GM12878 (cell line): ENCODE data around the gene ZBTB38. TPM values are rescaled to one million over a fixed set of nuclear protein-coding genes. Genes with fewer than 3 reads are reported as not detected.

ENCODE experiments used
- ATAC-seq: fragments of 200-7000 bp; cut with Tn5 transposase; 3 replicates; pipeline ENCODE4 v1.9.1; 2020; ENCODE audit warnings: mild to moderate bottlenecking, moderate library complexity
- BruUV-seq: library from RNA; stranded (reverse); fragments of 400-500 nt; replicated peaks from 2 replicates; lab custom pipeline; 2021; lab: Mats Ljungman, UMichigan
- CTCF ChIA-PET: fragments of 300-600 bp; sonication (Branson Sonifier 250); formaldehyde crosslinking; extraction: SDS; loops from one replicate; lab custom pipeline; 2021; ENCODE audit warnings: inconsistent platforms; lab: Yijun Ruan, JAX
- POLR2A ChIA-PET: fragments of 350-600 bp; formaldehyde crosslinking; extraction: SDS; loops from one replicate; lab custom pipeline; 2021; ENCODE audit warnings: inconsistent platforms; lab: Charles Lee
- RAD21 ChIA-PET: fragments of 300-600 bp; sonication (Branson Sonifier 250); formaldehyde crosslinking; loops from one replicate; lab custom pipeline; 2023; ENCODE audit warnings: antibody characterized with exemption; ENCODE audit not compliant: unreplicated experiment; lab: Charles Lee
- SMC1A ChIA-PET: fragments of 300-600 bp; sonication (Branson Sonifier 250); formaldehyde crosslinking; loops from one replicate; lab custom pipeline; 2023; ENCODE audit not compliant: unreplicated experiment, uncharacterized antibody; lab: Charles Lee
- DNase-seq: peaks from one replicate; pipeline ENCODE4 v3.0.0-alpha.2; 2011; ENCODE audit warnings: low read depth, low spot score
- FAIRE-seq: peaks from 3 replicates; lab custom pipeline; 2011; peaks lifted over from hg19 to GRCh38; lab: Jason Lieb, UNC
- H2AFZ ChIP-seq: 2 replicates; pipeline ENCODE4 v1.6.0; 2011; ENCODE audit warnings: low read depth, low read length, control low read depth; ENCODE audit not compliant: control insufficient read depth
- H3K27ac ChIP-seq: 2 replicates; pipeline ENCODE4 v1.5.1; 2011; ENCODE audit warnings: control low read depth; ENCODE audit not compliant: control insufficient read depth, insufficient read depth
- H3K27me3 ChIP-seq, 2 experiments: replicated peaks in 1 of 2; 2 replicates each; pipeline versions ENCODE4 v1.6.0 to v1.6.1; 2011; ENCODE audit warnings: low read length in 1 of 2; ENCODE audit not compliant: control insufficient read depth in 2 of 2, insufficient read depth in 2 of 2
- H3K36me3 ChIP-seq, 2 experiments: 2 replicates each; pipeline ENCODE4 v1.5.1; 2011; ENCODE audit warnings: low read length in 1 of 2; ENCODE audit not compliant: control insufficient read depth in 2 of 2, insufficient read depth in 2 of 2
- H3K4me1 ChIP-seq: 2 replicates; pipeline ENCODE4 v1.6.1; 2011; ENCODE audit warnings: mild to moderate bottlenecking, low read length, moderate library complexity, mixed read lengths; ENCODE audit not compliant: control insufficient read depth, insufficient read depth
- H3K4me2 ChIP-seq: 2 replicates; pipeline ENCODE4 v1.6.0; 2011; ENCODE audit warnings: control low read depth; ENCODE audit not compliant: control insufficient read depth, insufficient read depth
- H3K4me3 ChIP-seq: fragments of 200-600 bp; sonication (generic); 2 replicates; pipeline ENCODE4 v1.5.1; 2016
- H3K79me2 ChIP-seq: 2 replicates; pipeline ENCODE4 v1.6.0; 2011; ENCODE audit warnings: low read length; ENCODE audit not compliant: control insufficient read depth, insufficient read depth
- H3K9ac ChIP-seq: 2 replicates; pipeline ENCODE4 v1.8.0; 2011; ENCODE audit warnings: low read length, control low read depth, mixed read lengths; ENCODE audit not compliant: control insufficient read depth, insufficient read depth
- H3K9me3 ChIP-seq: replicated peaks from 3 replicates; pipeline ENCODE4 v1.5.1; 2011; ENCODE audit warnings: mild to moderate bottlenecking, low read length; ENCODE audit not compliant: control insufficient read depth, insufficient read depth
- H4K20me1 ChIP-seq: 2 replicates; pipeline ENCODE4 v1.6.0; 2011; ENCODE audit not compliant: control insufficient read depth, insufficient read depth
- CEBPB ChIP-seq, 2 experiments: fragments of 150-350 bp in 1 of 2; IDR thresholded peaks; 2 replicates each; pipeline ENCODE4 v1.6.1; 2012 to 2014; ENCODE audit warnings: low read depth in 2 of 2, low read length in 2 of 2, borderline replicate concordance in 1 of 2, inconsistent platforms in 1 of 2
- CTCF ChIP-seq, 3 experiments: IDR thresholded peaks in 2 of 3; conservative IDR thresholded peaks in 1 of 3; 2 replicates each; pipeline ENCODE4 v1.5.1; 2011; ENCODE audit warnings: low read depth in 3 of 3, low read length in 3 of 3, mild to moderate bottlenecking in 3 of 3, control low read depth in 2 of 3, moderate library complexity in 2 of 3, inconsistent platforms in 1 of 3, mixed read lengths in 1 of 3; ENCODE audit not compliant: control insufficient read depth in 2 of 3, insufficient read depth in 1 of 3; ENCODE audit errors: extremely low read depth in 1 of 3
- POLR2AphosphoS5 ChIP-seq: IDR thresholded peaks from 2 replicates; pipeline ENCODE4 v1.6.1; 2011; ENCODE audit warnings: mild to moderate bottlenecking, low read length, inconsistent platforms
- RAD21 ChIP-seq: IDR thresholded peaks from 2 replicates; pipeline ENCODE4 v1.6.1; 2011; ENCODE audit warnings: mild to moderate bottlenecking, low read depth, low read length, moderate library complexity; ENCODE audit not compliant: insufficient read depth
- SIN3A ChIP-seq: IDR thresholded peaks from 2 replicates; pipeline ENCODE4 v1.6.1; 2012; ENCODE audit warnings: low read depth, low read length, improper control_type of control experiment
- WGBS: methylation state at CpG from one replicate; pipeline ENCODE4 v1.1.6; 2016; ENCODE audit warnings: low lambda C conversion rate; ENCODE audit not compliant: insufficient replicate concordance, insufficient coverage; ENCODE audit errors: missing lambda C conversion rate; 5-methylcytosine and 5-hydroxymethylcytosine counted together
- in situ Hi-C: fragments of 300-500 bp; cut with MboI; formaldehyde crosslinking; loops from 9 replicates; pipeline ENCODE4 v1.14.3; 2018; ENCODE audit warnings: mixed read lengths
- intact Hi-C: fragments of 100-400 bp; cut with micrococcal nuclease; formaldehyde crosslinking; loops from one replicate; pipeline ENCODE4 v1.14.2; 2022; ENCODE audit not compliant: unreplicated experiment
- polyA plus RNA-seq, 11 experiments: library from polyadenylated mRNA; depleted of rRNA in 4 of 11; unstranded in 6 of 11; stranded (reverse) in 5 of 11; fragments of >200 nt; fragmentation: Nextera tagmentation in 4 of 11; fragmentation: Illumina TruSeq in 1 of 11; extraction: Ambion mirVana in 4 of 11; extraction: Trizol in 1 of 11; gene quantifications; 1 replicate in 1 of 11; 2 replicates in 10 of 11; pipeline versions ENCODE4 v1.2.1 to v1.2.3, GENCODE V29; 2011 to 2016; ENCODE audit warnings: inconsistent platforms in 2 of 11, missing spikeins in 2 of 11, low read depth in 1 of 11
- total RNA-seq, 4 experiments: library from RNA; depleted of rRNA in 3 of 4; stranded (reverse); fragments of >200 nt in 3 of 4; fragmentation: Illumina TruSeq in 1 of 4; extraction: Trizol in 1 of 4; gene quantifications; 2 replicates each; pipeline versions ENCODE4 v1.2.1 to v1.2.3, GENCODE V29; 2013 to 2021

The ZBTB38 gene
- total and polyA plus RNA-seq, 10 of the 15 experiments (the other 5 are each of a cell fraction or from before 2014, with no cell fraction given), result 34.2 to 115 (median 88.6) TPM

GRCh38 chr3:141410408-141410807 lies 42.1 kb downstream of the ZBTB38 start:
- Histone ChIP-seq H3K27me3 (no peaks in the 10 kb centered on the region), H3K4me3 (peak overlapping the region; percentile 57; the same call in 1 of the 2 replicates), H3K36me3 (peaks cover 16 to 50% of the 10 kb centered on the region in 2 experiments), H3K9ac (peak overlapping the region; percentile 60), H2AFZ (peak overlapping the region; percentile 15; the same call in 1 of the 2 replicates), H3K27ac (peak overlapping the region; percentile 92), H3K79me2 (peaks cover 88% of the 10 kb centered on the region), H3K4me1 (peaks cover 63% of the 10 kb centered on the region), H3K4me2 (peak overlapping the region; percentile 94), H4K20me1 (no peaks in the 10 kb centered on the region), H3K9me3 (no peaks in the 10 kb centered on the region)
- FAIRE-seq (no peak), DNase-seq (no peak), ATAC-seq (peak; percentile 59)
- intact Hi-C loops (no loop called here), in situ Hi-C loops (no loop called here)
- RAD21 ChIA-PET, result interaction anchor here (0.9 to 14.3 kb wide), 10 partner anchors 10 to 99 kb away, joined by 3 to 387 read pairs (median 12); no protein-coding TSS in a partner anchor
- POLR2A ChIA-PET, result interaction anchor here (0.9 to 14.2 kb wide), 13 partner anchors 9 to 98 kb away, joined by 3 to 453 read pairs (median 5); no protein-coding TSS in a partner anchor
- SMC1A ChIA-PET, result interaction anchor here (0.8 to 18.5 kb wide), 15 partner anchors 10 to 98 kb away, joined by 3 to 573 read pairs (median 23); partner anchors contain the start of gene ZBTB38
- WGBS, result 2% methylated on average over 3 of the region's 3 CpGs
- CTCF ChIA-PET, result interaction anchor here (0.8 to 11.4 kb wide), 18 partner anchors 10 to 179 kb away, joined by 3 to 107 read pairs (median 6); partner anchors contain the start of gene PXYLP1
- TF ChIP-seq POLR2AphosphoS5 (peak; percentile 51; the same call in 1 of the 2 replicates), CTCF (IDR thresholded peaks at IDR 0.05 in 2 of 3, conservative IDR thresholded peaks at IDR 0.05 in 1 of 3; ENCODE audit: control insufficient read depth in 2 of 3, extremely low read depth in 1 of 3, insufficient read depth in 1 of 3, low read depth in 3 of 3, low read length in 3 of 3) (peak in 1 of 3 experiments; percentile 43; a peak in 2 of 6 replicates), CEBPB (IDR thresholded peaks at IDR 0.05; ENCODE audit: borderline replicate concordance in 1 of 2, low read depth in 2 of 2, low read length in 2 of 2) (no peak), RAD21 (peak; percentile 16; the same call in 1 of the 2 replicates), SIN3A (0 out of 2 replicates have a peak, but pooled peaks have one; percentile 1)
- no TSS peak for BruUV-seq
